Stimulated activated CD8-positive, alpha-beta memory T cell treated with anti-CD3 and anti-CD28 coated beads, Interleukin-15, amount 100 ng/mL, for 4 hours (primary cell): ENCODE measurements around the gene SCGN.

Experiments
- DNase-seq, 2 donors: peaks; one replicate each; pipeline ENCODE4 v3.0.0-alpha.2; 2020; ENCODE audit warnings: low read depth in 2 of 2

The SCGN gene

GRCh38 chr6:25652007-25652515 is at the start of gene SCGN:
Gene SCGN, plus strand, starts transcription at chr6:25652215. Its CDS starts 189 bp downstream, at chr6:25652404.
- DNase-seq: no peak

- DNase-seq: no peak
Observed at GRCh38 chr6:25602674-25602982, 49.4 kb upstream of the SCGN start.

- no peak for DNase-seq
Observed at GRCh38 chr6:25603251-25603650, 48.8 kb upstream of the SCGN start.

DNA sequence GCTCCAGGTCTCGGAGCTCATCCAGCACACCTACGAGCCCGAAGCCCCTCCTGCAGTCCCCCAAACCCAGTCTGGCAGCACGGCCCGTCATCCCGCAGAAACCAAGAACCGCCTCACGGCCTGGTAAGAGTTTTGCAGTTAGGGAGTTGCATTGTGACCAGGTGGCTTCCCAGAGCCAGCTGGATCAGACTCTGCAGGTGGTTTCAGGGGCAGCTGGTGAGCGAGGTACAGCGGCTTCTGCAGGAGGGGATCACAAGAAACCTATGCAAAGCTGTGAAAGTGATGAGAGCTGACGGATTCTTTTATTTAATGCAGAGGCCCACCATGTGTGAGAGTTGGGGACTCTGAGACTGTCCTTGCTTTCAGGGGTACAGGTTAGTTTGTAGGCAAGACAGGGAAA is 45.9 kb upstream of the SCGN start:
- DNase-seq: no peak

DNA sequence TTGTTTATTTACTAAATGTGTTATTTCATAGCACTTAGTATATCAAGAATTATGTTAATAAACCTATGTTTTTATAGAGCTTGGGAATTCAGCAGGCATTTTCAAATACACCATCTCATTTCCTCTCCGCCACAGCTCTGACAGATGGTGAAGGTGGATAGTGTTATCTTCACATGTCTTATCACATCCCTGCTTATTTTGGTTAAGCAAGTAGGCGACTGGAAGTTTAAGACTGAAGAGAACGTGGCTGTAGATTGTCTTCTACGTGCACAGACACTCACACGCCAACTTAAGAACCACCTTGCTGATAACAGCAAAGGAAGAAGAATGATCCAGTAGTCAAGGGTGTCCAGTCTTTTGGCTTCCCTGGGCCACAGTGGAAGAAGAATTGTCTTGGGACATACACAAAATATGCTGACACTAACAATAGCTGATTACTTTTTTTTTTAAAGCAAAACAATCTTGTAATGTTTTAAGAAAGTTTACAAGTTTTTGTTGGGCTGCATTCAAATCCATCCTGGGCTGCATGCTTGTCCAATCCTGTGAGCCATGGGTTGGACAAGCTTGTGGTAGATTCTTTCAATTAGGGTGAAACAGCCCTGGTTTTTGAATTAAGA is 43.3 kb upstream of the SCGN start:
- no peak for DNase-seq

DNA sequence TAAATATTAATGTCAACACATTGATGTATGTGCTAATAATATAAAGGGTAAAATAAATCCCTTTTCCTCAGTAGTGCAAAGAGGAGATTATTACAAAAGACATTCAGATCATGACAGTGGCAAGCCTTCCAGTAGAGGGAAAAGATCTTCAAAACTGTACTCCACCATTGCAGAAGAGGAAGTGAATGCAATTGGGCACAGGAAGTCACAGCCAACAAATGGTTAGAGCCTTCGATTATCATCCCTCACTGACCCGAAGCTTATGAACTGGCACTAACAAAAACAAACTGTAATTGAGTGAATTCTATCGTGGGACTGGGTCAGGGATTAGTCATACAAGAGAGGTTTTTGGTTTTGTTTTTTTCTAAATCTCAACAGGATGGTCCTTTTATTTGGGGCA is 39.3 kb upstream of the SCGN start:
- DNase-seq: no peak

DNA sequence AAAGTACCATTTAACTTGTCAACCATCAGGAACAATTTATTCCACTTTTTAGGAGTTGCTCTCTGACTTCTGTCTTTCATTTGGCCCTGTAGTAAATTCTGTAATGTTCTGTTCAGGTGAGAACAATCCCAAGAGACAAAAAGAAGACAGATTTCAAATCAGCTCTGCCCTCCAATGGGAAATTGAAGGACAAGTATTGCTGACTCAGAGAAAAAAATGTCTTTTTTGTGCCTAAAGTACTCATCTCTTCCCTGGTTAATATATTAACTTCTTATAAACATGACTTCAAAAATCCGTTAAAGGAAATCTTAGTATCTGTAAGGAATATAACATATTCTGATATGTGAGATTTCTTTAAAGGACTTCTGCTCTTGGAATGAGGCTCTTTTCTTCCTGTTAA is 38.6 kb upstream of the SCGN start:
- no peak for DNase-seq

GRCh38 chr6:25614052-25614451 is 38.0 kb upstream of the SCGN start:
- DNase-seq: no peak

DNA sequence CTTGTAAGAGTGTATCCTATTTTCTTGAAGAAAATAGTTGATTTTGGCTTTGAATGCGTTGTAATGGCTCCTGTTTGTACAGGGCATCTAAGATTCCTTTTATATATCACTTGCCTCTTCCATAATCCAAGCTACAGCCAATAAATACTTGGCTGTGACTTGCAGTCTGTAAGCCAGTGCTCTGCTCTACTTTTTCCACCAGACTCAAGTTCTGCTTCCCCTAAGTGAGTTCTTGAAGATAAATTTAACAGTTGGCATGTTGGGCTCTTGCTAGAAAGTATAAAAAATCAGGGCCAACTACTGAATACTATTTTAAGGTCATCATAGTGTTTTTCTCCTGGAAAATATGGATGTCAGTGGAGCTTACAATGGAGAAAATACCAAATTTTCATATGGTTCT is 36.5 kb upstream of the SCGN start:
- DNase-seq: no peak

DNA sequence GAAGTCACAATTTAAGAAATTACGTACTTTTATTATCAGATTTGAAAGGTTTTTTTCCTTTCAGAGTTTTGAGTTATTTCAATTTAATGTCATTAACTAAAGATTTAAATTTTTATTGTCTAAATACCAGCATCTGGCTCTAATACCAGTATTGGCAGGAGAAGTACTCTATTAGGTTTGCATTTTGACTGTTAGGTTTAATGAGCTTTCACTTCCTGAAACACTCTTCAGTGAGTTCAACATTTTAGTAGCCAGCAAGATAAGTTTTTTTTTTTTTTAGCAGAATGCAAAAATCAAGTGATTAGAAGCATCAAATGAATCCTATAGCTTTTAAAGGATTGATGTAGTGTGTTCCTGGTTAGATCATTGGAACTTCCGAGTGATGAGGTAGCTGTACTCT is 34.0 kb upstream of the SCGN start:
- DNase-seq: no peak

DNA sequence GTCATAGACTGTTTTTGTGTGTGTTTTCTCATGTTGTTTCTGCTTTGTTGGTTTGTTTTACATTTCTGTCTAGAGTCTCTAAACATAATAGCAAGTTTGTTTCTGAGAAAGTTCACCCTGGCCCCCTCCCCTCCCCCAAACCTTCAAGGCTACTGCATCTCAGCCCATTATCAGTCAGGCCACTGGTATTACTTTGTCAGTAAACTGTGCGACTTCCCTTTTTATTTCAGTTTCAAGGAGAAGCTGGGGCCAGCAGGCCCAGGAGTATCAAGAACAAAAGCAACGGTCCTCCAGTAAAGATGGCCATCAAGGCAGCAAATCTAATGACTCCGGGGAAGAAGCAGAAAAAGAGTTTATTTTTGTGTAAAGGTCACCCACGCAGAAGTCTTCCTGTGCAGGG is 32.8 kb upstream of the SCGN start:
- DNase-seq: no peak

DNA sequence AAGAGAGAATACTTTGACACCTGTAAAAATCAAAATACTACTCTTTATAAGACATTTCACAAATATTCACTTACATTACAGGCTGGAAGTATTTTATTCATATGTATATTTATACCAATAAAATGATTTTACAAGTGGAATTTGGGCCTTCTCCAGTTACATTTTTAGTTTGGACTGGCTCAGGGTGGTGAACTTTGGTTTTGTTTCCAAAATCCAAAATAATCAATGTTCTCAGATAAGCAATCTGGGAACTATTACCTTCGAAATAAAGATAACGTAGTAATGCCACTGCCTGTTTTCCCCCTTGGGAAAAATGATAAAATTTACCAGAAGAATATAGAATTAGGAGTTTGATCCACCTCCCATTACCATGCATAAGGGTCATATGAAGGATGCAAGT is 31.6 kb upstream of the SCGN start:
- no peak for DNase-seq

DNA sequence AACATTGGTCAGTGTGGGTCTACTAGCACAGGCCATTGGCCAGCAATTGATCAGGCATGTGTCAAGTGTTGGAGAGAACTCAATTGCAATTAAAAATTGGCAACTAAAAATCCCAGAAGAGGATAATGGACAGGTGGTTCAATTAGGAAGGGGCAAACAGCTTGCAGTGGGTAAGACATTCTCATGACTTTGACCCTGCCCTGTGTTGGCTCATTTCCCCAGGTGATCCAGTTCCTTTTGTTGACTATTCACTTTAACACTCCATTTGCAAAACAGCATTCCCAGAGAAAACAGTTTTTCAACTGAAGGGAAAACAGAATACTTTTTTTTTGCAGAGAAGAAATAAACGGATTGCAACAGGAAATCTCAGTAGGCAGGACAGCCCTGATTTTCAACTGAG is 28.9 kb upstream of the SCGN start:
- no peak for DNase-seq

DNA sequence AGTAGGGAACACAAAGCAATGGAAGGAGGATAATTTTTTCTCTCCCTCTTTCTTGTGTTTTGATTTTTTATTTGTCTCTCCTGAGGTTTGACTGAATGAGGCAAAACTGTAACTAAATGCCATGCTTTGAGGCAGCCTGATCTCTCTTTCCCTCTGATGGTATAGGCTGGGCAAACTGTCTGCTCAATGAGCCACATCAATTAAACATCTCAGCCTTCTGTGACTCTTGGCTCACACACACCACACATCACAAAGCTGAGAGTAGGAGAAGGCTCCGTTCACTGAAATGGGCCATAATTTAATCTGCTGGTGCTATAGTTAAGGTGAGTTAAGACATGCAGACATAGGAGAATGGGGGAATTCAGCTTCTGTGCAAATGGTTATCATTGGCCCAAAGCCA is 28.1 kb upstream of the SCGN start:
- no peak for DNase-seq

DNA sequence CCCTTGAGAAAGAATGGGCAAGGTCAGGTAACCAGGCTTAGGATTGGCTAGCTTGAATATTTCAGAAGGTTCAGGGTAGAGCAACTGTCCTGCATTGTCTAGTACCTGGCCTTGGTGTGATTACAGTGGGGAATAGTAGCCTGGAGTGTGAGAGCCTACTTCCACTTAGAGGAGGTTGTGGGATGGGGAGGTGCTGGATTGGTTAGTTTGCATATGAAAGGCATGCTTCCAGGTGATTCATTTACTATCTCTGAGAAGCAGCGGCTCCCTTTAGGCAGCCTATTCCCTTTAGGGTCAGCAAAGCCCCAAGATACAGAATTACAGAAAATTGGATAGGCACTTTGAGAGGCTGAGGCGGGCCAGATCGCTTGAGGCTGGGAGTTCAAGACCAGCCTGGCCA is 25.0 kb upstream of the SCGN start:
- DNase-seq: no peak

DNA sequence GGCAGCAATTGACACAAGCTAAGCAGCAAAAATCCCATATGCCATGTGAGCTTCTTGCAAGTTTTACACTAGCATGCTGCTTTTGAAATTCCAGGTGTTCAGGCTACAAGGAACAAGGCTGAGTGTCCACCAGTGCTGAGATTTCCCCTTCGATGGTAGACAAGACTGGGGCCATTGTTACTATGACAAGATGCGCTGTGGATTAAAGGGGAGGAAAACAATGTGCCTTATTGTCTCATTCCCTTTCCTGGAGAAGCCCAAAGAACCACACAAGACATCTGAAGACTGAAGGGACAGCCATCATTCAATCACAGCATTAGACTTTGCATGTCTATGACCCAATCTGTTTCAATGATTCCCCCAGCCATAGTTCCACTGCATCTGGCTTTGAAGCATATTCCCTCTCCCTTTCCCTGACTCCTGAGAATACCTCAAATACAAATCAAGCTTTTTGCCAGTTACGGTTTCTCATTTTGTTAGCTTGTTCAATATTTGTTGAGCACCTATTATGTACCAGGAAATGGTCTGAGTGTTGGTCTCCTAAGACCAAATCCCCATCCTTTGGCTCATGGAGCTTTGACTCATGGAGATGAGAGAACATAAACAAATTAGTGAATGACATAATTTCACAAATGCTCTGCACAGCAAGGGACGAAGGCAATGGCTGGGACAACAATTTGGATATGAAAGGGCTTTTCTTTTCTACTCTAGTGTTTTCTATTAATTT is 23.4 kb upstream of the SCGN start:
- no peak for DNase-seq

GRCh38 chr6:25629198-25629576 is 22.8 kb upstream of the SCGN start:
- DNase-seq: no peak

DNA sequence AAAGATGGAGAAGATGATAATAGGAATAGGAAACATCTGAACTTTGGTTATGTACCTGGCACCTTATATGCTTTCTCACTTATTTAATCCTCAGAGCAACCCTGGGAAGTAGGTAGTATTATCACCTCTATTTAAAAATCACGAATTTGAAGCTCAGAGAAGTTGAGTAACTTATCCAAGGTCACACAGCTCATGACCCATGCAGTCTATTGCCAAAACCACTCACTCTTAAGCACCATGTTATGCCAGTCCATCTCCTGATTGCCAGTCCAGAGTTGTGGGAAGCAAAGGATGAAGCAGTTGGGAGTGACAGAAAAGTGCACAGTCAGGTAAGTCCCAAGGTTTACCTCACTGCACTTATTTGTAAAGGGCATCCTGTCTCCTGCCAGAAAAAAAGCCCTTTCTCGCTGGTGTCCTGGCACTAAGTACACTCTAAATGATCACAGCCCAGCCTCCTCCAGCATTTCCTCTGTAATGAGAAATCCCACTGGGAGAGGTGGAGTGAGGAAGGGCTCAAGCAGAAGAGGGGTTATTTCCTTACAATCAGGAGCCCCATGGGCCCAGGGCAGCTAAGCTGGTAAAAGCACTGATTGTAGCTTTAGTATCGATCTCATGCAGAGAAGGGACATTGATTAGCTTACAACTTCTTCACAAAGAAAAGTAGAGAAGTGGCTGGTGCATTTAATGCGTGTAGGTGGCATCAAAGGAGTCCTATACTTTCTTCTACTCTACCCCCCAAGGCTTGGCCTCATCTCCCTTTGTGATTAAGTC is 21.3 kb upstream of the SCGN start:
- no peak for DNase-seq

DNA sequence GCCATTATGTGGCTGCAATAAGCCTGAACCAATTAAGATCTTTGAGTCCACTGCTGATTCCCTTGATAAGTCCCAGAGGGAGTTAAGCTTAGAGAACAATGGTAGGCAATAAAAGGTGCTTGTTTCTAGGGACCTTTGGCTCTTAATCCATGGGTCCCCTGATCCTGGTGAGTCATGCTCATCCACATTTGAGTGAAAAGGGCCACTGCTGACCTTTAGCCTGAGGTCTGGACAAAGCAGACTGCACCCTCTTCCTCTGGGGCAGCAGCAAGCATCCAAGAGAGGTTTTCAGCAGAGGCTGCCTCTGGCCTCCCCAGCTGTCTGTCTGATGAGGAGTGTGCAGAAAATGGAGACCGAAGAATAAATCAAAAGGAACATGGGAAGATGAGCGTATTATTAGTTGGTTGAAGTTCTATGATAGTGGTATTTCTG is 16.1 kb upstream of the SCGN start:
- DNase-seq: no peak

GRCh38 chr6:25637211-25637610 is 14.8 kb upstream of the SCGN start:
- DNase-seq: no peak

DNA sequence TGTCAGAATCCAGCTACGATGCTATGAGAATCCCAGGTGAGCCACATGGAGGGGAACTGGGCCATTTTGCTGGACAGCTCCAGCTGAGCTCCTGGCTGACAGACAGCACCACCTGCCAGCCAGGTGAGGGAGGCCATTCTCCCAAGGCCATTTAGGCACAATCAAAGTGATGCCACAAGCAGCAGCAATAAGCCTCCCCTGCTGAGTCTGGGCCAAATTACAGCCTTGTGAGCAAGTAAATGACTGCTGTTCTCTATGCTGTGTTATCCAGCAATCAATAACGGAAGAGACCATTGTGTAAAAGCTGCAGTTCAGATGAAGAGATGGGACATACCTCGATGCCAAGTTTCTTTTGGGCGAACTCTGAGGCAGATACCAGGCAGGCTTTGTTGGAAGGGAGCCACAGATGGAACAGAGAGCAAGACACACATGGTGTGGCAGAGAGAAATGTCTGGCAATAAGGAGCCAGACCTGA is 14.0 kb upstream of the SCGN start:
- DNase-seq: no peak

DNA sequence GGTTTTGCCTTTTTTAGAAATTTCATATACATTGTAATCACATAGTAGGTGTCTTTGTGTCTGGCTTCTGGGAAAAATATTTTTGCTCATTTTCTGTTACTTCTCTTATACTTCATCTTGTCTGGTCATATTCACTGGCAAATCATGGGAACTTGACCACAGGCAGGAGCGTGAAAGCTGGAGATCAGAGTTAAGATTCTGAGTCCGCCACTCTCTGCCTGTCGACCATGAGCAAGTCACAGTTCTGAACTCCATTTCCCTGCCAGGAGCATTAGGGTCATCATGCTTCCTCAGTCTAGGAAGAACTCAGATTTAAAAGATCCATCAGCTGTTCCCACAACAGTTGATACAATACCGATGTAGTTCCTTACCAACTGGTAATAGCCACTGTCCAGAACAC is 12.4 kb upstream of the SCGN start:
- DNase-seq: no peak

DNA sequence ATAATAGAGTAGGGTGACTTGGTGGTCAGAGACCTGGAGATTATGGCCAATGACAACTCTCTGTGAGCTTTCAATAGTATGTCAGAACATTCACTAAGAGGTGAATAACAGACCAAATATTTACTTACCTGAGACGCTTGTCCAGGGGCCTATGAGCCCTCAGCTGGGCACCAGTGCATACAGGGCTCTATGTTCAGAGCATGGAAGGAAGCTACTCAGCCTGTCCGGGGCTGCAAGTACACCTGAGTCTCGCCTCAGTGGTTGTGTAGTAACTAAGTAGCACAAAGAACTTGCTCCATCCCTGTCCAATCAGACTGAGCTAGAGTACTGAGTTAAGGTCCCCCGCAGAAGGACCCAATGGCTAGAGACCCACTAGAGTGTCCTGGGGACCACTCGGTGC is 11.6 kb upstream of the SCGN start:
- DNase-seq: no peak
